ENCODE data around the gene CEMIP.
"Not testable (repeated sequence)": the region's sequence is repeated elsewhere in the genome, so short reads cannot be mapped to it uniquely, and the experiment has no call there.

The CEMIP gene

DNA sequence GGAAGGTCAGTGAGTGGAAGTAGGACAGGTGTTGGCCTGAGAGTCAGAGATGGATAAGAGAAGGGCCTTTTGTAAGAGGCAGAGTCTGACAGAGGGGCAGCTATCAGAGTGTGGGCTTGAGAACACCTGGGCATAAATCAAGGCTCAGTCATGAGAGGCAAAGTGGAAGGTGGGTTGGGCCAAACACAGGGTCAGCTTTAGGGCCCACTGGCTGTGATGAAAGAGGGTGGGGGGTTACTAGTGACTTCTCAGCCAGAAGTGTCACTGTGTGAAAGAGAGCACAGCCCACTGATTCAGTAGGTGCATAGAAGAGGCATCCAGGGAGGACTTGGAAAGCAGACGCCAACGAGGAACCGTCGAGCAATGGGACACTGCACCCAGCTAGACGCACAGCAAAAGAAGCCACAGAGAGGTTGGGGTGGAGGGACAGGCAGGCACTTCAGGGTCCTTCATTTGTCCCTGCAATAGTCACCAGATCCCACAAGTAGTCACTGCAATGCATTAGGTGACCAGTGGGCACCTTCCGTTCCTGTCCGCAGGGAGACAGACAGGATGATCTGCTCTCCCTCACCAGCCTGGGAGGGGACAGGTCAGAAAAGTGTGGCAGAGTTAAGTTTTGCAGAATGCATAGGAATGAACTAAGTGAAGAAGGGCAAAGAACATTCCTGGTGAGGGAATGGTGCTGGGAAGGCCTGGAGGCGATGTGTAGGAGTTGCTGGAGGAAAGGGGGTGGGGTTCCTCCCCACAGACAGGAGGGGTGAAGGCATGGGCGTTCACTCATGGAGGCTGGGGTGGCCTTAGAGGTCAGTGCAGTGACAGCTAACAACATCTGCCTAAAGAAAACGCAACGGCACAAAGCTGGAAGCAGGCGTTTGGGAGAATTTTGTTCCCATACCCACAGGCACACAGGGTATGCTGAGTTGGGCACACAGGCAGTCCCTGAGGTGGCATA lies 174.1 kb downstream of the CEMIP start:
- DNase-seq (ENCODE audit: low read depth in 2 of 2), result no peak

GRCh38 chr15:80953953-80954778 lies 175.0 kb downstream of the CEMIP start:
- DNase-seq (ENCODE audit: low read depth in 2 of 2), result no peak

DNA sequence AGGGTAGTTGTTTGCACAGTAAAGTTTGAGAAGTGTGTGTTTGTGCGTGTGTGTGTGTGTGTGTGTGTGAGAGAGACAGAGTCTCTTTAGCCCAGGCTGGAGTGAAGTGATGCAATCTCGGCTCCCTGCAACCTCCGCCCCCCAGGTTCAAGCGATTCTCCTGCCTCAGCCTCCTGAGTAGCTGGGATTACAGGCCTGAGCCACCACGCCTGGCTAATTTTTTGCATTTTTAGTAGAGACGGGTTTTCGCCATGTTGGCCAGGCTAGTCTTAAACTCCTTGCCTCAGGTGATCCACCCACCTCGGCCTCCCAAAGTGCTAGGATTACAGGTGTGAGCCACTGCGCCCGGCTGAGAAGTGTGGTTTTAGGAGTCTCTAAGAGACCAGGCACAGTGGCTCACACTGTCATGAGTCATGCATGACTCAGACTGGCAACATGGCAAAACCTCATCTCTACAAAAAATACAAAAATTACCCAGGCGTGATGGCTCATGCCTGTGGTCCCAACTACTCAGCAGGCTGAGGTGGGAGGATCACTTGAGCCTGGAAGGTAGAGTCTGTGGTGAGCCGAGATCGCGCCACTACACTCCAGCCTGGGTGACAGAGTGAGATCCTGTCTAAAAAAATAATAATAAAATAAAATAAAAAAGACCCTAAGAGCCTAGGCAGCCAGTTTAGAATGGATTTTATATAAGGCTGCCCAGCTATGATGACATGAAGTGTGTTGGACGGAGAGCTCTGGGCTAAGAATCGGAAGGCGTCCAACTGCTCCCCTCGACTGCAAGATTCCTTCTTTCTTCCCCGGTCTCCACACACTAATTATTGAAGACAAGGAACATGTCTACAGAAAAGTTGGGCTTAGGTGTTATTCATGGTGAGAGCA lies 176.6 kb downstream of the CEMIP start:
- DNase-seq (ENCODE audit: low read depth in 2 of 2), result peak; percentile 66 to 72

DNA sequence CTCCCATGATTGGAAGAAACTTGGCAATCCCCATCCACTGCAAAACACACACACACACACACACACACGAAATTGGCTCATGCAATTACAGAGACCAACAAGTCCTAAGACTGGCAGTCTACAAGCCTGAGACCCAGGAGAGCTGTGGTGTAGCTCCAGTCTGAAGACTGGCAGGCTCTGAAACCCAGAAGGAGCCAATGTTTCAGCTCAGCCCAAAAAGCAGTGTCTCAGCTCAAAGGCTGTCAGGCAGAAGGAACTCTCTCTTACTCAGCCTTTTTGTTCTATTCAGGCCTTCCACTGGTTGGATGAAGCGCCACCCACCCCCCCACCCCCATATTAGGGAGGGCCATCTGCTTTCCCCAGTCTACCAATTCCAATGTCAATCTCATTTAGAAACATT lies 178.4 kb downstream of the CEMIP start:
- no peak for DNase-seq (ENCODE audit: low read depth in 2 of 2)

- DNase-seq (ENCODE audit: low read depth in 2 of 2), result no peak
These were observed 178.8 kb downstream of the CEMIP start for GRCh38 chr15:80957976-80958375.

DNA sequence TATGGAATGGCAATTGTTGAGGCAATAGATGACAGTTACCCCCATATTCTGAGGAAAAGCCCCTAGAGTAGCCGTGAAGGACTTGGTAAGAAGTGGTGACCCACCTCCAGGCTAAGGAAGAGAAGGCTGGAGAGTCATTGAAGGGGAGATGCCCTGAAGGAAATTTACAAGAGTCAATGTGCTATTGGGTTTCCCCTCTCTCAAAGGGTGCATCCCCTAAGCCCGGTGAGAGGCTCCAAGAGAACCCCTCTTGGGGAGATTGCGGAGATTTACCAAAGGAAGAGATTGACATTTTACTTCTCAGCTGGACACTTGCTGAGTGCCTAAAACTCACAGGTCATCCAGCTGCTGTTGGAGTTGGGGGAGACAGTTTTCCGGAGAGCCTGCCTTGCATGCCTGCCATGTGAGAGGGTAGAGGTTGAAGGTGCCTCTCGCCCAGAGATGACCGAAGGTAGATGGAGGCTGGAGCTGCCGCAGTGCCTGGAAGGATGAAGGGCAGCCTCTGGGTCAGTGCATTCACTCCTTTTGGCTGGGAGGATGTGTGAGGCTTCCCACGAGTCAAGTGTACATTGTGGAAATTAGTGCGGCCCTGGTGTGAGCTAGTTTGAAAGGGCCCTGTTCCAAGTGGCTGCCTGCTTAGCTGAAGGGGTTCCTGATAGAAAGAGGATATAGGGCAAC lies 179.8 kb downstream of the CEMIP start:
- no peak for DNase-seq (ENCODE audit: low read depth in 2 of 2)

DNA sequence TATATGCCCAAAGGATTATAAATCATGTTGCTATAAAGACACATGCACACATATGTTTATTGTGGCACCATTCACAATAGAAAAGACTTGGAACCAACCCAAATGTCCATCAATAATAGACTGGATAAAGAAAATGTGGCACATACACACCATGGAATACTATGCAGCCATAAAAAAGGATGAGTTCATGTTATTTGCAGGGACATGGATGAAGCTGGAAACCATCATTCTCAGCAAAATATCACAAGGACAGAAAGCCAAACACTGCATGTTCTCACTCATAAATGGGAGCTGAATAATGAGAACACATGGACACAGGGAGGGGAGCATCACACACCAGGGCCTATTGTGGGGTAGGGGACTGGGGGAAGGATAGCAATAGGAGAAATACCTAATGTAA lies 186.3 kb downstream of the CEMIP start:
- DNase-seq (ENCODE audit: low read depth in 2 of 2), result not testable (repeated sequence)

DNA sequence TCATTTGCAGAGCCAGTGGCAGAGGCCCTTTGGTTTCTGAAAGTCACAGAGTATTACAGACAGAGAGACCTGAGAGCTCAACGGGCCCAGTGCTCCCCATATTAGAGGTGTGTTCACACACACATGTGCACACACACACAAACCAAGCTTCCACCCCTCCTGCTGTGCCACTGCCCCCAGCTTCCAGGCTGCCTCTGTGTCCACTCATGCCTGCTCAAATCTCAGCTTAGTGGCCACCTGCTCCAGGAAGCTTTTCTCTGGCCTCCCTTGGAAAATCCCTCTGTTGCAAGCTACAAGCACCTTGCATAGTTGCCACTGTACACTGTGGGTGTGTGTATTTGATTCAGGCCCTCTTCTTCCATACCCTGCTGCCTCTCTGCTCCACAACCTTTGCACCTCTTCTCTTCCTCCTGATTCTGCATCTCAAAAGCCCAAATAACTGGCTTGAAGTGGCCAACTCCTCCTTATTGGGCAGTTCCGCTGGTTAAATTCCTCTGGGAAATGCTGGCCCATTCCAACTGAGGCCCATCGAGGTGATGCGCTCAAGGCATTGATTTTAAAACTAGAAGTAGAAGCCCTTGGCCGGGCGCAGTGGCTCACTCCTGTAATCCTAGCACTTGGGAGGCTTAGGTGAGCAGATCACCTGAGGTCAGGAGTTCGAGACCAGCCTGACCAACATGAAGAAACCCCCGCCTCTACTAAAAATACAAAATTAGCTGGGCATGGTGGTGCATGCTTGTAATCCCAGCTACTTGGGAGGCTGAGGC lies 187.4 kb downstream of the CEMIP start:
- no peak for DNase-seq (ENCODE audit: low read depth in 2 of 2)

DNA sequence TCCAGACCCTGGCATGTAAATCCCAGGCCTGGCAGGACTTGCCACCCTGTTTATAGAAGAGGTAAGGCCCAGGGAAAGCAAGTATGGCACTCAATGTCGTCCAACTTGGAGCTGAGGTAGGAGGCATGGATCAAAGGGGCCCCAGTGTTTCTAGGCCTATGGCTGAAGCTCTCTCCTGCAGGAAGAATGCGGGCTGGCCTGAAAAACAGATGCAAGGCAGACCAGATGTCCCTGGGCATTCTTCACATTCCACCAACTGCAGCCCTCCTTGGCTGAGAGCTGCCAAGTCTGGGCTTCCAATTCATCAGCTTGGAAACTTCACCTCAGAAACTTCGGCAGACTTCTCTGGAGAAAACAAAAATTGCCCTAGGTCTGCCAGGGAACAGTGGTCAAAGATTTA lies 188.3 kb downstream of the CEMIP start:
- DNase-seq (ENCODE audit: low read depth in 2 of 2), result peak; percentile 77 to 79

GRCh38 chr15:80967991-80968510 lies 188.9 kb downstream of the CEMIP start:
- DNase-seq (ENCODE audit: low read depth in 2 of 2), result no peak

DNA sequence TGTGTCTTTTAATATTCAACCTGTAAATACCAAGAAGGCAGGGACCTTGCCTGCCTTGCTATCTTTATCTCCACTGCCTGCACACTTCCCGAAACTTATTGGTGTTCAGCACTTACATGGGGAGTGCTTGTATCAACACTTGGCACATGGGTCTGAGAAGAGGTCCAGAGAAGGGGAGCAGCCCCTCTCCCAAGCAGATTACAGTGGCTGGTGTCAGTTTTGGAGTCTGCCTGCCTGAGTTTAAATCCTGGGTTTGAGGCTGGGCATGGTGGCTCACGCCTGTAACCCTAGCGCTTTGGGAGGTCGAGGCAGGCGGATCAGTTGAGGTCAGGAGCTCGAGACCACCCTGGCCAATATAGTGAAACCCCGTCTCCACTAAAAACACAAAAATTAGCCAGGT lies 190.1 kb downstream of the CEMIP start:
- no peak for DNase-seq (ENCODE audit: low read depth in 2 of 2)

- peak; percentile 56 to 60 for DNase-seq (ENCODE audit: low read depth in 2 of 2)
These were observed 191.0 kb downstream of the CEMIP start for GRCh38 chr15:80970018-80970657.

DNA sequence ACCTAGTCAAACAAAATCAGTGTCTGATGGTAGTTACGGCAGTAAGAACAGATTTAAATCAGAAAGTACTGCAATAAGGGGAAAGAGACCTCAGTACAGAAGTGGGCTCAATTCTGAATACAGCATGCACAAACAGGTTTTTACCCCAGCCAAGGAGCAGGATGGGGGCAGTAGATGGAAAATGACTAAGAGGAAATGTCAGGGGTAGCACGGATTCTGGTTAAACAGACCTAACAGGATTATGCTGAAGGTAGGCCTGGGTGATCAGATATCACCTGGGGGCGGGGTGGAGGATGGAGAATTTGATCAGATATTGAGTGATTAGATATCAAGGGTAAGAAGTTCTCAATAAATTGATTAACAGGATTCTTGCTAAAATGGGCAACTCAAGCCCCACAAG lies 191.5 kb downstream of the CEMIP start:
- no peak for DNase-seq (ENCODE audit: low read depth in 2 of 2)

GRCh38 chr15:80971143-80971542 lies 192.0 kb downstream of the CEMIP start:
- no peak for DNase-seq (ENCODE audit: low read depth in 2 of 2)

GRCh38 chr15:80972276-80972675 lies 193.1 kb downstream of the CEMIP start:
- DNase-seq (ENCODE audit: low read depth in 2 of 2), result no peak

GRCh38 chr15:80974914-80975313 lies 195.7 kb downstream of the CEMIP start:
- no peak for DNase-seq (ENCODE audit: low read depth in 2 of 2)

GRCh38 chr15:80976851-80977250 lies 197.7 kb downstream of the CEMIP start:
- DNase-seq (ENCODE audit: low read depth in 2 of 2), result no peak

DNA sequence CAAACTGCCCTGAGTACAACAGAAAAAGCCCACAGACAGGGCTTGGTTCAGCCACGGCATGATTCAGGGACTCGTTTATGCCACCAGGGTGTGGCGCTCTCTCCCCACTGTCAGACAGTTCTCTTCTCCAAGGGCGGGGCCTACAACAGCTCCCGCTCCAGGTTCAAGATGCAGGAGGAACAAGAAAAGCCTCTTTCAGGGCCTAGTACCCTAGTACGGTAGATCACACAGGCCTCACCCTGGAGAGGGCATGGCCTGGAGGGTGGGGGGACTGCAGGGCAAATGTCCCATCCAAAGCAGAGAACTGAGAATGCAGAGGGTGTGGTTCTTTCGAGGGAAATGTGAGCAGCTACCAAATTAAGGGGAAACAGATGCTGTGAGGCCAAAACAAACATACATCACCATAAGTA lies 198.5 kb downstream of the CEMIP start:
- no peak for DNase-seq (ENCODE audit: low read depth in 2 of 2)

DNA sequence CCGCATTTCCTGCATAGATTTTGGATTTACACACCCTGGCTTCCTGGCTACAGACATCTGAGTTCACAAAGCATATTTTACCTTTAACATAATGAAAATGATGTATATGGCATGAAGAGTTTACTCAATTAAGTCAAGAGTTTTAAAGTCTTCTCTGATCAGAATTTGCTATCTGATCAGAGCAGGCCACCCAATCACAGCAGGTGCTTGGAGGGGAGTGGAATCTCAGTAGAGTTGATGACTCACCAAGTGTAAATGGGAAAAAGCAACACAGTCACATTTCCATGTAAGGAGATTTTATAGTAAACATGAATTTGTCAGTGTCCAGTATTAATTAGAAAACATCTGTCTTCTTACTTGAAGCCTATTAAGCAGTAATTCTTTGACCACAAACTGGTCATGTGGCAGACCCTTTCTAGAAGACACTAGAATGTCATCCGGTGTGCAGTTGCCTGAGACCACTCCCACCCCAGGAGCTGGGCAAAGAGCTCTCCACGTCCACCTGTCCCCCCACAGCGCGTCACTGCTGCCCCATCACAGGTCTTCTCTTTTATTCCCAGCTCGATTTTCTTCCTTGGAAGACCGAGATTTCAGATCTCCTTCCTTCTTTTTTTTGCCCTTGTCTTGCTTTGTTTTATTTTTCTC lies 199.6 kb downstream of the CEMIP start:
- no peak for DNase-seq (ENCODE audit: low read depth in 2 of 2)
